Breast epithelium (tissue), 4 donors: ENCODE measurements around the gene NCBP2. TPM values are rescaled to one million over a fixed set of nuclear protein-coding genes. Genes with fewer than 3 reads are reported as not detected.

Experiments
- DNase-seq, 2 donors: peaks; one replicate each; pipeline ENCODE4 v3.0.0-alpha.2; 2019; ENCODE audit warnings: low spot score in 2 of 2
- H3K27ac ChIP-seq, 2 donors: fragments of 200-600 bp; sonication (generic) in 1 of 2; one replicate each; pipeline ENCODE4 v1.5.1; 2016 to 2019; ENCODE audit warnings: mild to moderate bottlenecking in 1 of 2
- H3K27me3 ChIP-seq, 2 donors: fragments of 200-600 bp; sonication (generic) in 1 of 2; one replicate each; pipeline versions ENCODE4 v1.5.1 to v1.6.0; 2017 to 2019; ENCODE audit warnings: control low read depth in 1 of 2, mild to moderate bottlenecking in 1 of 2
- H3K36me3 ChIP-seq: fragments of 200-600 bp; one replicate; pipeline ENCODE4 v1.5.1; 2019
- H3K4me1 ChIP-seq, 2 donors: fragments of 200-600 bp; sonication (generic); one replicate each; pipeline ENCODE4 v1.5.1; 2016 to 2019; ENCODE audit warnings: control low read depth in 1 of 2
- H3K4me3 ChIP-seq, 3 donors: fragments of 200-600 bp; sonication (generic); 1 replicate in 2 of 3; 2 replicates in 1 of 3; pipeline ENCODE4 v1.5.1; 2016 to 2019; ENCODE audit warnings: mild to moderate bottlenecking in 3 of 3, moderate library complexity in 2 of 3
- H3K9me3 ChIP-seq, 2 donors: fragments of 200-600 bp; sonication (generic) in 1 of 2; one replicate each; pipeline ENCODE4 v1.5.1; 2016 to 2019; ENCODE audit warnings: control low read depth in 1 of 2
- CTCF ChIP-seq, 3 donors: fragments of 450-650 bp; IDR thresholded peaks; one replicate each; pipeline ENCODE4 v1.5.1; 2016 to 2017; ENCODE audit warnings: antibody characterized with exemption in 3 of 3, mild to moderate bottlenecking in 3 of 3, moderate library complexity in 3 of 3
- POLR2A ChIP-seq: fragments of 450-650 bp; IDR thresholded peaks from one replicate; pipeline ENCODE4 v1.6.1; 2016; ENCODE audit warnings: antibody characterized with exemption, mild to moderate bottlenecking, moderate library complexity
- POLR2AphosphoS5 ChIP-seq, 3 donors: sonication (generic); formaldehyde crosslinking; IDR thresholded peaks; one replicate each; pipeline ENCODE4 v1.6.1; 2017; ENCODE audit warnings: antibody characterized with exemption in 3 of 3
- intact Hi-C: fragments of 100-400 bp; cut with DNase I; formaldehyde crosslinking; loops from one replicate; pipeline ENCODE4 v1.15.1; 2023; ENCODE audit warnings: low total_unique reads
- total RNA-seq, 3 donors: library from RNA; depleted of rRNA; stranded (reverse); fragments of >200 nt; gene quantifications; one replicate each; pipeline ENCODE4 v1.1.0, GENCODE V29; 2016

Gene NCBP2
- total RNA-seq, 3 donors from 2014 or later, result 40.8 to 44.9 (median 42.6) TPM

- peaks cover 0 to 5% of the 10 kb centered on the region in 2 donors for H3K4me1 ChIP-seq
- H3K9me3 ChIP-seq, result no peaks in the 10 kb centered on the region
- intact Hi-C loops, result no loop called here
- DNase-seq, result no peak
- H3K27ac ChIP-seq, result peak within 1 kb of the TSS; percentile 54 to 72
- no peaks in the 10 kb centered on the region for H3K36me3 ChIP-seq
- peak within 1 kb of the TSS; percentile 69 to 97 (median 78) for H3K4me3 ChIP-seq
- no peaks in the 10 kb centered on the region for H3K27me3 ChIP-seq
- no peak for TF ChIP-seq POLR2AphosphoS5 (IDR thresholded peaks at IDR 0.05)
- no peak for TF ChIP-seq CTCF (IDR thresholded peaks at IDR 0.05)
- TF ChIP-seq POLR2A, result no peak
Observed at GRCh38 chr3:196968233-196969133, 26.2 kb upstream of the NCBP2 start, which contains the start of gene PIGZ. Gene PIGZ (minus strand): TSS chr3:196968833. CDS start chr3:196952031, 16,802 bp downstream.

GRCh38 chr3:196967412-196968232, 25.3 kb upstream of the NCBP2 start:
- intact Hi-C loops, result no loop called here
- no peak for DNase-seq
- Histone ChIP-seq H3K27ac (no peak overlapping the region), H3K36me3 (no peaks in the 10 kb centered on the region), H3K4me1 (peaks cover 0 to 5% of the 10 kb centered on the region in 2 donors), H3K9me3 (no peaks in the 10 kb centered on the region), H3K27me3 (no peaks in the 10 kb centered on the region), H3K4me3 (peak overlapping the region; percentile 69 to 97 (median 78))
- TF ChIP-seq CTCF (IDR thresholded peaks at IDR 0.05) (no peak), POLR2A (no peak), POLR2AphosphoS5 (IDR thresholded peaks at IDR 0.05) (no peak)

GRCh38 chr3:196966526-196967401, 24.4 kb upstream of the NCBP2 start:
- no peak for DNase-seq
- no peaks in the 10 kb centered on the region for H3K27me3 ChIP-seq
- no peaks in the 10 kb centered on the region for H3K36me3 ChIP-seq
- intact Hi-C loops, result no loop called here
- H3K4me1 ChIP-seq, result peaks cover 0 to 5% of the 10 kb centered on the region in 2 donors
- no peaks in the 10 kb centered on the region for H3K9me3 ChIP-seq
- no peak overlapping the region for H3K27ac ChIP-seq
- TF ChIP-seq POLR2A, result no peak
- TF ChIP-seq POLR2AphosphoS5 (IDR thresholded peaks at IDR 0.05), result no peak
- no peak for TF ChIP-seq CTCF (IDR thresholded peaks at IDR 0.05)
- H3K4me3 ChIP-seq, result no peak overlapping the region

- no peak for DNase-seq
- no peak overlapping the region for H3K27ac ChIP-seq
- H3K36me3 ChIP-seq, result no peaks in the 10 kb centered on the region
- H3K27me3 ChIP-seq, result no peaks in the 10 kb centered on the region
- no peak overlapping the region for H3K4me3 ChIP-seq
- H3K9me3 ChIP-seq, result no peaks in the 10 kb centered on the region
- peaks cover 0 to 5% of the 10 kb centered on the region in 2 donors for H3K4me1 ChIP-seq
- TF ChIP-seq POLR2AphosphoS5 (IDR thresholded peaks at IDR 0.05), result no peak
- no peak for TF ChIP-seq CTCF (IDR thresholded peaks at IDR 0.05)
- TF ChIP-seq POLR2A, result no peak
- intact Hi-C loops, result no loop called here
Observed at GRCh38 chr3:196965804-196966173, 23.5 kb upstream of the NCBP2 start.
